Fibroblast of the aortic adventitia (primary cell): Measurements from ENCODE around the gene PPM1H. TPM values are rescaled to one million over a fixed set of nuclear protein-coding genes. Genes with fewer than 3 reads are reported as not detected.
A peak's percentile ranks its signal among the peaks of the same experiment; 100 is the strongest.

Source experiments
- DNase-seq: peaks from one replicate; pipeline ENCODE4 v3.0.0-alpha.2; 2010; ENCODE audit warnings: low read depth
- H3K4me3 ChIP-seq: 2 replicates; pipeline ENCODE4 v1.5.1; 2011; ENCODE audit warnings: low read depth, mild to moderate bottlenecking, control low read depth, low read length, moderate library complexity
- total RNA-seq: library from RNA; depleted of rRNA; stranded (reverse); fragments of >200 nt; gene quantifications from 2 replicates; pipeline ENCODE4 v1.2.3, GENCODE V29; 2012; ENCODE audit warnings: low replicate concordance
- TF ChIP-seq, protein P1 (sequence below): IDR thresholded peaks from 2 replicates; pipeline ENCODE4 v1.5.1; 2011; ENCODE audit warnings: mild to moderate bottlenecking, low read length, control low read depth, inconsistent platforms; ENCODE audit not compliant: insufficient read depth

PPM1H gene
- total RNA-seq, 1 donor = 1.3 TPM

DNA sequence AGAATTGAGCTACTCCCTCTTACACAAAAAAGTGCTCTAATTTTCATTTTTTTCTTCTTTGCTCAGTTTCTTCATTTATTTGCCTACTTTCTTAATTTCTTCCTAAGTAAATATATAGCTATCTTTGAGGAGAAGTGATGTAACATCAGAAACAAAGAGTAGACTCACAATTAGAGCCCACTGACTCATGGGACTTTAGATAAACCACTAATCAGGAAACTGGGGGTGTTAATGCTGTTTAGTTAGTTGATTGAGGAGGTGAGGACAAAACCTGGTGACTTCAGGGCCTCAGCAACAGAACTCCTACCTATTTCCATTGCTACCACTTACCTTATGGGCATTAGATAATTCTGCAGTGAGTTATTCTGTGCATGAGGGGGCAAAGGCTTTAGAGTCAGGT, 316.6 kb downstream of the PPM1H start:
- TF ChIP-seq, protein P1, sequence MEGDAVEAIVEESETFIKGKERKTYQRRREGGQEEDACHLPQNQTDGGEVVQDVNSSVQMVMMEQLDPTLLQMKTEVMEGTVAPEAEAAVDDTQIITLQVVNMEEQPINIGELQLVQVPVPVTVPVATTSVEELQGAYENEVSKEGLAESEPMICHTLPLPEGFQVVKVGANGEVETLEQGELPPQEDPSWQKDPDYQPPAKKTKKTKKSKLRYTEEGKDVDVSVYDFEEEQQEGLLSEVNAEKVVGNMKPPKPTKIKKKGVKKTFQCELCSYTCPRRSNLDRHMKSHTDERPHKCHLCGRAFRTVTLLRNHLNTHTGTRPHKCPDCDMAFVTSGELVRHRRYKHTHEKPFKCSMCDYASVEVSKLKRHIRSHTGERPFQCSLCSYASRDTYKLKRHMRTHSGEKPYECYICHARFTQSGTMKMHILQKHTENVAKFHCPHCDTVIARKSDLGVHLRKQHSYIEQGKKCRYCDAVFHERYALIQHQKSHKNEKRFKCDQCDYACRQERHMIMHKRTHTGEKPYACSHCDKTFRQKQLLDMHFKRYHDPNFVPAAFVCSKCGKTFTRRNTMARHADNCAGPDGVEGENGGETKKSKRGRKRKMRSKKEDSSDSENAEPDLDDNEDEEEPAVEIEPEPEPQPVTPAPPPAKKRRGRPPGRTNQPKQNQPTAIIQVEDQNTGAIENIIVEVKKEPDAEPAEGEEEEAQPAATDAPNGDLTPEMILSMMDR = no peak

DNA sequence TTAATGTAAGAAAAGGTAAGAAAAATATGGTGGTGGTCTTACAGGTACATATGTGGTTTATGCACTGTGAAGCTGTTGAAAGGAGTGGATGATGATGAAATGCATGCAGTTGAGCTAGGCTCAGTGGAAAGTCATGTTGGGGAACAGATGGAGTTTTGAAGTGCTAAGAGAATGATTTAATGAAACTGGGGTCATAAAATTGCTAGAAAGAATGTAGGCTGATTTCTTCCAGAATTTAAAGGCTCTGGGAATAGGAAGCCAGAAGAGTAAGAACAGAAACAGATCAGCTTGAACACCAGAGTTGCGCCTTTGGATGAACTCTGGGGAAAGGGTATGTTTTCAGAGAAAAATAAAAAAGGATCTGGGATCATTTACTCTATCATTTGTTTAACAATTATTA, 321.9 kb downstream of the PPM1H start:
- TF ChIP-seq, protein P1 = no peak
- peak; percentile 5 for DNase-seq
- H3K4me3 ChIP-seq = no peak overlapping the region

More for the DNA sequence above, 316.6 kb downstream of the PPM1H start:
- DNase-seq = no peak
- no peak overlapping the region for H3K4me3 ChIP-seq

- peak overlapping the region; percentile 20 for H3K4me3 ChIP-seq
- TF ChIP-seq, protein P1 = no peak
- peak; percentile 14 for DNase-seq
These were observed 328.3 kb downstream of the PPM1H start for GRCh38 chr12:62606654-62607053.

- peak overlapping the region; percentile 92 for H3K4me3 ChIP-seq
These were observed 329.0 kb downstream of the PPM1H start for GRCh38 chr12:62605981-62606380.

GRCh38 chr12:62604871-62605270, 330.1 kb downstream of the PPM1H start:
- H3K4me3 ChIP-seq = peak overlapping the region; percentile 92
- TF ChIP-seq, protein P1 = no peak
- DNase-seq = peak; percentile 78

More at GRCh38 chr12:62605981-62606380, 329.0 kb downstream of the PPM1H start:
- TF ChIP-seq, protein P1 = no peak
- no peak for DNase-seq

DNA sequence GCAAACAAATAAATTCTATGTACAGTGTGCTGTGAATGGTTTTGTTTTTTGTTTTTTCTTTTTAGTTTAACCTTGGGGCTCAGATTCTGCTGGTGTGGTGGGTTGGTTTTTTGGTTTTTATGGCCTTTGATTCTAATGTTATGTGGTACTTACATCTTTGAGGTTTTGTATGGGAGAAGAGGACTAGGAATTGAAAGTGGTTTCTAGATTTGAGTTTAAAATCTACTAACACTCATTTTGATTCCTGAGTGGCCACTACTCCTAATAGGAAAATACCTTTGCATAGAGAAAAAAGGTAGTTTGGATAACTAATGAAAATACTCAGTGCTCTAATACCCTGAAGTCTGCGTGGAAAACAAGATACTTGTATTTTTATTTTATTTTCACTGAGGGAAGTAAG, 330.6 kb downstream of the PPM1H start:
- TF ChIP-seq, protein P1 = no peak
- DNase-seq = no peak
- peak overlapping the region; percentile 92 for H3K4me3 ChIP-seq

DNA sequence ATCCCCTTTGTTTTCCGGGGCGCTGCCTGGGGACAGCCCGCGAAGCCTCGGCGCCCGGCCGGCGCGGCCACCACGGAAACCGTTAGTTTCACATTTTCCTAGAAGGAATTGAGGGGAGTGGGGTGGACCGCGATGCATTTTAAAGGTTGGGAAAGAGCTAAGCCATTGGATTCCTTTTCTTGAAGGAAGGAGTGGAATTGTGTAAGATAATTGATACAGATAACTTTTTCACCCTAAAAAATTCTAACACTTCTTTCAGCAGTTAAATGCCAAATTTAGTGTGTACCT, 331.2 kb downstream of the PPM1H start:
- TF ChIP-seq, protein P1 = no peak
- peak overlapping the region; percentile 92 for H3K4me3 ChIP-seq
- no peak for DNase-seq
